Activated naive CD8-positive, alpha-beta T cell treated with anti-CD3 and anti-CD28 coated beads, Interleukin-2, amount 10 ng/mL, durations not matched to agents 7 days and 5 days (primary cell): ENCODE measurements around the gene COL8A1. TPM values are rescaled to one million over a fixed set of nuclear protein-coding genes. Genes with fewer than 3 reads are reported as not detected.
A peak's percentile ranks its signal among the peaks of the same experiment; 100 is the strongest.
"Not testable (repeated sequence)": the region's sequence is repeated elsewhere in the genome, so short reads cannot be mapped to it uniquely, and the experiment has no call there.

Source experiments
- ATAC-seq: fragments of 150-1000 bp; cut with Tn5 transposase; one replicate; pipeline ENCODE4 v1.10.0; 2021; ENCODE audit warnings: low read depth, moderate library complexity
- POLR2A ChIA-PET: fragments of 350-600 bp; sonication (Branson Sonifier 250); formaldehyde crosslinking; loops from one replicate; lab custom pipeline; 2021; ENCODE audit warnings: antibody characterized with exemption; lab: Charles Lee
- DNase-seq: peaks from one replicate; pipeline ENCODE4 v3.0.0; 2021
- H3K27ac Mint-ChIP-seq: one replicate; pipeline ENCODE4 v1.8.0; 2022; ENCODE audit warnings: mild to moderate bottlenecking, mixed read lengths
- H3K27me3 Mint-ChIP-seq: one replicate; pipeline ENCODE4 v1.8.0; 2022; ENCODE audit warnings: mild to moderate bottlenecking, moderate library complexity, mixed read lengths
- H3K36me3 Mint-ChIP-seq: one replicate; pipeline ENCODE4 v1.8.0; 2021; ENCODE audit warnings: mild to moderate bottlenecking, mixed read lengths
- H3K4me1 Mint-ChIP-seq: one replicate; pipeline ENCODE4 v1.8.0; 2021; ENCODE audit warnings: mixed read lengths
- H3K4me3 Mint-ChIP-seq: one replicate; pipeline ENCODE4 v1.8.0; 2022; ENCODE audit warnings: mild to moderate bottlenecking, moderate library complexity, mixed read lengths
- H3K9me3 Mint-ChIP-seq: one replicate; pipeline ENCODE4 v1.8.0; 2021; ENCODE audit warnings: mixed read lengths
- total RNA-seq, 2 experiments: library from RNA; stranded (reverse); gene quantifications; one replicate each; pipeline ENCODE4 v1.2.3, GENCODE V29; 2021

Gene COL8A1
- total RNA-seq, 2 experiments from 2014 or later = not detected

DNA sequence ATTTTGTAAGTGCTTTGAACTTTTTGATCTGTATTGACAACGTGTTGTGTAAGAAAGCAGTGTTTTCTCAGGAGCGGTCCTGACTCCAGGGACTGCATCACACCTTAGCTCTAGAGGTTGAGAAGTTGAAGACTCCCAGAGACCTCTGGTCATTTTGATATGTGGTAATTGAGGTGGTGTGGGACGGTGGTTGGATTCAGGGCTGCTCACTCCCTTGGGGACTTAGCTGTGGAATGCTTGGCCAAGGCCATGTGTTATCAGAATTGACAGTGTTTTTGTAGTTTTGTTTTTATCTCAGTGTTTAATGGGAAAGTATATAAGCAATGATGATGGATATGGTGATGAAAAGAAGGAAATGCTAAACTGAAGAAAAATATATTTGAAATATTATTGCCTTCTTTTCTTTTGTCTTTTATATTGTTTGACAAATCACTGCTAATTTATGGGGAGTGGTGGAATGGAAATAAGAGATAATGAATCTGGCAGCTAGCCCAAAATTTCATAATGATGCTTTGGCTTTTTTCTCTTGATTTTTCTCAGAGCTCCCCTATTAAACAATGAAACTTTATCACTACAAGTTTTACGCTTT, 195.3 kb downstream of the COL8A1 start:
- H3K27me3 Mint-ChIP-seq = no peaks in the 10 kb centered on the region
- ATAC-seq (no peak), DNase-seq (no peak)
- no peaks in the 10 kb centered on the region for H3K36me3 Mint-ChIP-seq
- no peak overlapping the region for H3K4me3 Mint-ChIP-seq
- no peak overlapping the region for H3K27ac Mint-ChIP-seq
- POLR2A ChIA-PET = no interaction called here
- H3K4me1 Mint-ChIP-seq = peaks cover 4% of the 10 kb centered on the region
- H3K9me3 Mint-ChIP-seq = no peaks in the 10 kb centered on the region

DNA sequence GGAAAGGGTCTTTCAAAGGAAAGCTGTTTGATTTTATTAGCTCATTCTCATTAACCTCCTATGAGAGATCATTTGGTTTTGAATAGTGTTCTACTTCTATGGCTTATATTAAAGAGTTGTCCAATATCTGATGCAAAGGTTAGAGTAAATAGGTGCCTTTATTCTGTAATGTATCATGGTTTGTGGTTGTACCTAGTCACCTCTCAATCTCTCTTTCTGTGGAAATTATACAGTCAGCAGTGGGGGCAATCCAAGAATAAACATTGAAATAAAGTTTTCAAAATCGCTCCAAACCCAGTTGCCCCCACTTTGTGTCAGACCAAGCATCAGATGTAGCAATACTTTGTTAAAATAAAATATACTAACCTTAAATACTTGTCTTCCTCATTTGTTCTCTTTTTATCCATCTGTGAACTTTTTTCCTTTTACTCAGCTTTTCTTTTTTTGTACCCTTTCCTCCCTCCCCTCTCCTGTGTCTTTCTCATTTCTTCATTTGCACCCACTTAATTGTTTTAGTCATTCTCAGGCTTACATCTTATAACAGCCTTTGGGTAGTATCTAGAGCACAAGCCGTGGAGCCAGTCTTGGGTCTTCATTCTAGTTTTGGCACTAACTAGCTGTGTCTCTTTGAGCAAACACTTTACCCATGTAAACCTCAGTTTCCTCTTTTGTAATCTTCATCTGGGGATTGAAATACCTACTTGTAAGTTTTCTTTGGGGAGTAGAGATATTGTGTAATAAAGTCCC, 196.0 kb downstream of the COL8A1 start:
- Mint-ChIP-seq H3K4me1 (peaks cover 4% of the 10 kb centered on the region), H3K27me3 (no peaks in the 10 kb centered on the region), H3K4me3 (no peak overlapping the region), H3K9me3 (no peaks in the 10 kb centered on the region), H3K27ac (no peak overlapping the region), H3K36me3 (no peaks in the 10 kb centered on the region)
- ATAC-seq (no peak), DNase-seq (no peak)
- POLR2A ChIA-PET = no interaction called here

DNA sequence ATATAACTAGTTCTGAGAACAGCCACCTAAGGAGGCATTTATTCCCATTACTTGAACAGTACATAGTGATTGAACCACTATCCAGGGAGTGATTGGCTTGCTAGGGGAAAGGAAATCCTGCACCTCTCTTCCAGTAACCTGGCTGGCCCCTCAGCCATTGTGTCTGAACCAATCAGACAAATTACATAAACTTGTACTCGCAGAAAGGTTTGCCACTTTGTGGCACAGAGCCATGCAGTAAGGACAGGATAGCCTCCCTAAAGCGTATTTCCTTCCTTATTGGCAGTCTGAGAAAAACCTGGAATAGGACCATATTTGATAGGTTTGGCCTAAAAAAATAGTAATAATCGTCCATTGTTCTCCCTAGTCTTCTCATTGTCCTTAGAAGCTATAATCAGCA, 198.3 kb downstream of the COL8A1 start:
- Mint-ChIP-seq H3K4me1 (peaks cover 4% of the 10 kb centered on the region), H3K27ac (no peak overlapping the region), H3K36me3 (no peaks in the 10 kb centered on the region), H3K4me3 (no peak overlapping the region), H3K27me3 (no peaks in the 10 kb centered on the region), H3K9me3 (no peaks in the 10 kb centered on the region)
- POLR2A ChIA-PET = no interaction called here
- ATAC-seq (no peak), DNase-seq (no peak)

DNA sequence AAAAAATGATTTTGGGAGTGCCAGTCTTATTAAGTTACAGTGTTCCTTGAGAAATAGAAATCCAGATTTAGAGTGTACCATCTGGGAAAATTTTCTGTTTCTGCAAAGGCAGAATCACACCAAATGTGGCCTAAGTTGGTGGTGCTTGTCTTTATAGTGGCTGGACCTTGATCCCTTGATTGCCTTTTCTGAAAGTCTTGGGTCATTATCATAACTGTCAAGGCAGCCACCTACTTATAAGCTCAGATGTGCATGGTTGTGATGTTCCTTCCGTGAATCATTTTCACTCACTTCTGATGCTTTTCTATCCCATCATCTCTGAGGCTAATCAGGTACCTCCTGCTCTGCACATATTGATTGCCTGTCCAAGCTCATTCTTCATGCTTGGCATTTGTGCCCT, 199.3 kb downstream of the COL8A1 start:
- Mint-ChIP-seq H3K27ac (no peak overlapping the region), H3K4me1 (peaks cover 4% of the 10 kb centered on the region), H3K27me3 (no peaks in the 10 kb centered on the region), H3K4me3 (no peak overlapping the region), H3K36me3 (no peaks in the 10 kb centered on the region), H3K9me3 (no peaks in the 10 kb centered on the region)
- DNase-seq = no peak
- POLR2A ChIA-PET = no interaction called here
- no peak for ATAC-seq

DNA sequence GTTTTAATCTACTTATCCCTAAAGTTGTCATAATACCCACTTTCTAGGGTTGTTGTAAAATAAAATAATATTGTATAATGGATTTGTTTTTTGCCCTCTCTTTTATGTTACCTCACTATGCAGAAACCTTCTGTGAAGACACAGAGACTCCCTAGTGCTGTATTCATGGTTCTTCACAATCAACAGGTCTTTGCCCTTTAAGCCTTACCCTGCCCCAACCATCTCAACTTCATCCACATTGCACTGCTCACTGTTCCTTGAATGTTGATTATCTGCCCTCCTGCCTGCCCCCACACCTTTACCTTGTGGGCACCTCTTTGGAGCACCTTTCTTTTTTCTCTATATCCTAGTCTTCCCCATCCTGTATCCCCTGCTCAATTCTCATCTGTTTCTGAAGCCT, 200.4 kb downstream of the COL8A1 start:
- no peaks in the 10 kb centered on the region for H3K36me3 Mint-ChIP-seq
- DNase-seq (no peak), ATAC-seq (no peak)
- H3K27ac Mint-ChIP-seq = no peak overlapping the region
- H3K4me1 Mint-ChIP-seq = peaks cover 6% of the 10 kb centered on the region
- H3K9me3 Mint-ChIP-seq = no peaks in the 10 kb centered on the region
- no peaks in the 10 kb centered on the region for H3K27me3 Mint-ChIP-seq
- no peak overlapping the region for H3K4me3 Mint-ChIP-seq
- POLR2A ChIA-PET = no interaction called here

DNA sequence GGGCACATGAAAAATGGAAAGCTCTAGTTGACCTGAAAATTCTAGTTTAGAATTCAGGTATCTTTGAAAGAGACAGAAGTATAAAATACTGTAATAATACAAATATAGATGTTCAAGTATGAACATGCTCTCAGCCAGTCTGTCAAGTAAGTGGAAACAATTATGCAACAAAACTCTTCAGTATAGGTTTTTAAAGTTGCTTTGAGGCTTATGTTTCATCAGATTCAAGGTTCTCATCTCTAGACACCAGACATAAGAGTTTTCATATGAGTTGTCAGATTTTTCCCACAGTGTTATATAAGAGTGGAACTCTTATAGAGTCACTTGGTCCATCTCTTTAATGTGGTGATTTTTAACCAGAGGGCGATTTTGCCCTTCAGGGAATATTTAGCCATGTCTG, 201.2 kb downstream of the COL8A1 start:
- ATAC-seq = no peak

DNA sequence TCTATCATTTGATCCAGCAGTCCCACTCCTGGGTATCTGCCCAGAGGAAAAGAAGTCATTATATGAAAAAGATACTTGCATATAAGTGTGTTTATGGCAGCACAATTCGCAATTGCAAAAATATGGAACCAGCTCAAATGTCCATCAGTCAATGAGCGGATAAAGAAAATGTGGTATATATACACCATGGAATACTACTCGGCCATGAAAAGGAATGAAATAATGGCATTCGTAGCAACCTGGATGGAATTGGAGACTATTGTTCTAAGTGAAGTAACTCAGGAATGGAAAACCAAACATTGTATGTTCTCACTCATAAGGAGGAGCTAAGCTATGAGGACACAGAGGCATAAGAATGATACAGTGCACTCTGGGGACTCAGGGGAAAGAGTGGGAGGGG, 203.6 kb downstream of the COL8A1 start:
- POLR2A ChIA-PET, ATAC-seq, H3K27ac Mint-ChIP-seq, H3K4me3 Mint-ChIP-seq, H3K36me3 Mint-ChIP-seq, H3K9me3 Mint-ChIP-seq, H3K27me3 Mint-ChIP-seq, DNase-seq: not testable (repeated sequence)
- H3K4me1 Mint-ChIP-seq = peaks cover 16% of the 10 kb centered on the region

More for the DNA sequence above, 201.2 kb downstream of the COL8A1 start:
- H3K4me3 Mint-ChIP-seq = no peak overlapping the region
- peaks cover 9% of the 10 kb centered on the region for H3K4me1 Mint-ChIP-seq
- H3K36me3 Mint-ChIP-seq = no peaks in the 10 kb centered on the region
- H3K27ac Mint-ChIP-seq = no peak overlapping the region
- DNase-seq = no peak
- POLR2A ChIA-PET = interaction anchor here (0.7 kb wide), 1 partner anchor 414 kb away, joined by 3 read pairs; no protein-coding TSS in a partner anchor
- H3K27me3 Mint-ChIP-seq = no peaks in the 10 kb centered on the region
- no peaks in the 10 kb centered on the region for H3K9me3 Mint-ChIP-seq

DNA sequence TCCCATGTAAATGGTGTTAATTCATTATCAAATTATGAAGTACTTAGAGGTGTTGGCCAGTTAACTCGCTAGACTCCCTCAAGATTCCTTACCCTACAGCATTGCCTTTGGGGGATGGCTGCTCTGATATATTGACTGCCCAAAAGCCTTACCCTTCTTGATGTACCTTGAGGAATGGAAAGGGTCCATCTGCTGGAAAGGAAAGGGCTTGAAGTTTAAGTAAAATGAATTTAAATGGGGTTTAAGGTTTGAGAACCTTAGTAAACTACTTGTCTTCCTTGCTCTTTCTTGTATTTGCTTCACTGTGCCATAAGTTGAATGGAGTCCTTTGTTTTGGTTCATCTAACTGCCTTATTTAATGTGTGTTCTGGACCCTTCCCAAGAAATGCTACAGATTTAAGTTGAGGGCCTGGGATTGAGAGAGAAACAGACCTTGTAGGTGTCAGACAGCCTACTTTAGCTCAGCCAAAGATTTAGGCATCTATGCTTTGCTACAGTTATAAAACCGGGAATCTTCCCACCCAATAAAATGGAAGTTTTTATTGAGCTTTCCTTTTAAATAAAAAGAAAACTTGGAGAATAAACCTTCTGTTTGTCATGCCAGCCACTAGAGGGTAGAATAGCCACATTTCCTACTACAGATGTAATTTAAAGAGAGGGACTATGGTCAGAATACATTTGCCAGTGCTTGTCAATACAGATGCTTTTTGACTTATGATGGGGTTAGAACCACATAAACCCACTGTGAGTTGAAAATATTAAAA, 204.6 kb downstream of the COL8A1 start:
- POLR2A ChIA-PET = no interaction called here
- no peak for DNase-seq
- Mint-ChIP-seq H3K4me3 (no peak overlapping the region), H3K36me3 (peaks cover 1% of the 10 kb centered on the region), H3K27ac (no peak overlapping the region), H3K4me1 (peaks cover 16% of the 10 kb centered on the region), H3K9me3 (no peaks in the 10 kb centered on the region), H3K27me3 (no peaks in the 10 kb centered on the region)
- peak; percentile 82 for ATAC-seq

DNA sequence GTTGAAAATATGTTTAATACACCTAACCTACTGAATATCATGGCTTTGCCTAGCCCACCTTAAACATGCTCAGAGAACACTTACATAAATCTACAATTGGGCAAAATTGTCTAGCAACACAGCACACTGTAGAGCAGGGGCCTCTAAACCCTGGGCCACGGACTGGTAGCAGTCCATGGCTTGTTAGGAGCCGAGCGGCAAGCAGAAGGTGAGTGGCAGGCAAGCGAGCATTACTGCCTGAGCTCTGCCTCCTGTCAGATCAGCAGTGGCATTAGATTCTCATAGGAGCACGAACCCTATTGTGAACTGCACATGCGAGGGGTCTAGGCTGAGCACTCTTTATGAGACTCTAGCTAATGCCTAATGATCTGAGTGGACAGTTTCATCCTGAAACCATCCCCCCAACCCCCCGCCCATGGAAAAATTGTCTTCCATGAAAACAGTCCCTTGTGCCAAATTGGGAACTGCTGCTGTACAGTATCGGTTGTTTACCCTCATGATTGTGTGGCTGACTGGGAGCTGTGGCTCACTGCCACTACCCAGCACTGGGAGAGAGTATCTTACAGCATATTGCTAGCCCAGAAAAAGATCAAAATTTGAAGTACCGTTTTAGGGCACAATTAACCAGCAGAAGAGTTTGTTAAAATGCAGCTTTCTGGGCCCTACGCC, 205.3 kb downstream of the COL8A1 start:
- Mint-ChIP-seq H3K27ac (no peak overlapping the region), H3K9me3 (no peaks in the 10 kb centered on the region), H3K4me1 (peaks cover 16% of the 10 kb centered on the region), H3K36me3 (peaks cover 7% of the 10 kb centered on the region), H3K27me3 (no peaks in the 10 kb centered on the region), H3K4me3 (no peak overlapping the region)
- ATAC-seq = peak; percentile 17
- DNase-seq = no peak
- POLR2A ChIA-PET = interaction anchor here (0.6 to 1.4 kb wide), 2 partner anchors 194 to 410 kb away, joined by 3 to 6 read pairs; no protein-coding TSS in a partner anchor

DNA sequence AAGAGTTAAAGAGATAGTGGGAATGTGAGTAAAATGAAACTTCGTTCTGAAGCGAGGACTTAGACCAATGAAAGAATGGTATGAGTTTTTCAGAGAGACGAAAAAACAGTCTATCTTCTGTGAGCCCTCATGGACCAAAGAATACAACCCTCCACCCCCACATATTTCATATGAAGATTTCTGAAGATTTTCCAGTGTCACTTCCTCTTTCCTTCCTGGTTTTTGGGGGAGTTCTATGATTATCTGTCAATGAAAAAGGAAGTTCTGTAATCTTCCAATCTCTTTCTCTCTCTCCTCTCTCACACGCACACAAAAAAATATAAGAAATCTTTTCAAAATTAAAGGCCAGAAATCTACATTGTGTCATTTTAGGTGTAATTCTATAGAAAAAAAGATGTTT, 206.9 kb downstream of the COL8A1 start:
- Mint-ChIP-seq H3K36me3 (peaks cover 7% of the 10 kb centered on the region), H3K27ac (no peak overlapping the region), H3K27me3 (no peaks in the 10 kb centered on the region), H3K4me3 (no peak overlapping the region), H3K9me3 (no peaks in the 10 kb centered on the region), H3K4me1 (peaks cover 16% of the 10 kb centered on the region)
- DNase-seq = no peak
- POLR2A ChIA-PET = no interaction called here
- no peak for ATAC-seq

DNA sequence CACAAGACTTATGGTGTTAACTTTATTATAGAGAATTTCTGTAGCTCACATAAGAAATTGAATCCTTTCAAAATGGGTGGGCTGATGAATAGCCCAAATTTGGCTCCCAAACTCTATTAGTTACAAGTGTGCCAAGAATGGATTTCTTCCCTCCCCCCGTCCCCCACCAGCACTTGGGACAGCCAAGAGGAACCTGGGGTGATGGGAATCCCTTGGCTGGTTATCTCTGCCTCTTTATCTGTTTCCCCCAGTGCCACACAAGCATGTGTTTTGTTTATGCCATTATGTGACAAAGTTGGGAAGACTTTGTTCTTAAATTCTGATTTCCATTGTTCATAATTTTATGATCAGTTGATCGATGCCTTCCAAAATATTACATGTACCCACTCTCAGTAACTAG, 207.6 kb downstream of the COL8A1 start:
- no peak overlapping the region for H3K4me3 Mint-ChIP-seq
- H3K9me3 Mint-ChIP-seq = no peaks in the 10 kb centered on the region
- no peak overlapping the region for H3K27ac Mint-ChIP-seq
- peaks cover 16% of the 10 kb centered on the region for H3K4me1 Mint-ChIP-seq
- POLR2A ChIA-PET = no interaction called here
- H3K36me3 Mint-ChIP-seq = peaks cover 7% of the 10 kb centered on the region
- ATAC-seq (no peak), DNase-seq (no peak)
- H3K27me3 Mint-ChIP-seq = no peaks in the 10 kb centered on the region

DNA sequence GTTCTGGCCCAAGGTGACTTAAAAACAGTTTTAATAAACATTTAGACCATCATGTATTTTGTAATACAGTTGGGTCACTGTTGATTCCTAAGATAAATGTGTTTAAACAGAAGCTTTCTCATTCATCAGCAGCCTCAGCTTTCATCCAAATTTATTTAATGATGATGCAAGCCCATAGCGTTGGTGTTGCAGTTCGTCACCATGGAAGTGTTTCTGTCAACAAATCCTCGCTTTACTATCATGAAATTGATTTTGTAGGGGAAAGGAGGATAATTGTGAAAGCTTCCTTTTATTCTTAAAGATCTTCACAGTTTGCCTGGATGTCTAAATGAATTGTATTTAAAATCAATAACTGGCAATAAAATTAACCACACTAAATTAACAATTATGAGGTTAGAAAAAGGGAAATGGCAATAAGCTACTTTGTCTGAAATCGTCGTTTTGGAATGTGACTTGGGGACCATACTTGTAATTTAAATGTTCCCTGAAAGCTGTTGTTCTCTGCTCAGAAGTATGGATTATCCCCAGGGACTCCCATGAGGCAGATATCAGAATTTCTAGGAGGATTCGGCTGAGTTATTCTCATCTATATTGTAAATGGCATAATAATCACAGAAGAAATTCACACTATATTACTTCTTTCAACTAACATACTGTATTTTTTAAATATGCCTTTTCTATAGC, 208.2 kb downstream of the COL8A1 start:
- no peak for DNase-seq
- Mint-ChIP-seq H3K27ac (no peak overlapping the region), H3K4me1 (peaks cover 16% of the 10 kb centered on the region), H3K27me3 (no peaks in the 10 kb centered on the region), H3K4me3 (no peak overlapping the region), H3K9me3 (no peaks in the 10 kb centered on the region), H3K36me3 (peaks cover 7% of the 10 kb centered on the region)
- ATAC-seq = no peak
- POLR2A ChIA-PET = no interaction called here

DNA sequence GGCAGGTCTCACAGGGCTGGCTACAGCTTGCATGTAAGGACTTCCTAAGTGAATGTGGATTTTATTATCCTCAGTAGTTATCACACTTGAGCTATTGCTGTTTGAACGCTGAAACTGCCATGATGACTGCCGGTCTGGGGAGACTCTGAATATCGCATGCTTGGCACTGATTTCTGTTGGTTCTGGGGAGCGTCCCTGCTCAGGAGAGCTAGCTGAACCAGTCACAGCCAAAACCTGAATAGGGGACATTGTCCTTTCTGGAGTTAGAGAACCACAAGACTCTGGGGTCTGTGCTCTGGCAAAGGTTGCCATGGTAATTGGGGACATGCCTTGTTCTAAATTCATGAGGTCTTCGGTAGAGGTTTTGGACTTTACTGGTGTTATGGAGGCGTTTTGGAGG, 210.0 kb downstream of the COL8A1 start:
- H3K4me3 Mint-ChIP-seq = no peak overlapping the region
- no peaks in the 10 kb centered on the region for H3K27me3 Mint-ChIP-seq
- peaks cover 9% of the 10 kb centered on the region for H3K36me3 Mint-ChIP-seq
- ATAC-seq = no peak
- H3K9me3 Mint-ChIP-seq = no peaks in the 10 kb centered on the region
- H3K4me1 Mint-ChIP-seq = peaks cover 15% of the 10 kb centered on the region
- no peak for DNase-seq
- H3K27ac Mint-ChIP-seq = no peak overlapping the region
- POLR2A ChIA-PET = no interaction called here
